Glutamatergic neuron (in vitro differentiated cells): ENCODE measurements around the gene SASH3. TPM values are rescaled to one million over a fixed set of nuclear protein-coding genes. Genes with fewer than 3 reads are reported as not detected.

Source experiments
- DNase-seq: peaks from one replicate; pipeline ENCODE4 v3.0.0; 2022
- H3K27ac Mint-ChIP-seq: one replicate; pipeline ENCODE4 v1.8.0; 2020; ENCODE audit warnings: mild to moderate bottlenecking, mixed read lengths, inconsistent platforms; ENCODE audit not compliant: unreplicated experiment
- H3K27me3 Mint-ChIP-seq: one replicate; pipeline ENCODE4 v1.8.0; 2020; ENCODE audit warnings: mild to moderate bottlenecking, moderate library complexity, mixed read lengths, inconsistent platforms; ENCODE audit not compliant: unreplicated experiment
- H3K36me3 Mint-ChIP-seq: one replicate; pipeline ENCODE4 v1.8.0; 2020; ENCODE audit warnings: mild to moderate bottlenecking, mixed read lengths, inconsistent platforms; ENCODE audit not compliant: unreplicated experiment
- H3K4me1 Mint-ChIP-seq: one replicate; pipeline ENCODE4 v1.8.0; 2020; ENCODE audit warnings: mild to moderate bottlenecking, low read depth, mixed read lengths, inconsistent platforms; ENCODE audit not compliant: unreplicated experiment
- H3K4me3 Mint-ChIP-seq: one replicate; pipeline ENCODE4 v1.8.0; 2020; ENCODE audit warnings: mild to moderate bottlenecking, mixed read lengths, inconsistent platforms; ENCODE audit not compliant: unreplicated experiment
- H3K9me3 Mint-ChIP-seq: one replicate; pipeline ENCODE4 v1.8.0; 2020; ENCODE audit warnings: mild to moderate bottlenecking, moderate library complexity, mixed read lengths, inconsistent platforms; ENCODE audit not compliant: unreplicated experiment
- total RNA-seq: library from RNA; stranded (reverse); fragmentation: NEBNext Ultra II Directional; extraction: Animal tissue kit (Norgen Biotek cat#: 25700); gene quantifications from one replicate; pipeline ENCODE4 v1.2.1, GENCODE V29; 2021; ENCODE audit not compliant: unreplicated experiment
- TF ChIP-seq, protein P1 (sequence below): fragments of 200-600 bp; sonication (generic); IDR thresholded peaks from one replicate; pipeline ENCODE4 v1.5.0; 2021; ENCODE audit not compliant: partially characterized antibody, unreplicated experiment

SASH3 gene
- total RNA-seq, 1 donor from 2014 or later = not detected

DNA sequence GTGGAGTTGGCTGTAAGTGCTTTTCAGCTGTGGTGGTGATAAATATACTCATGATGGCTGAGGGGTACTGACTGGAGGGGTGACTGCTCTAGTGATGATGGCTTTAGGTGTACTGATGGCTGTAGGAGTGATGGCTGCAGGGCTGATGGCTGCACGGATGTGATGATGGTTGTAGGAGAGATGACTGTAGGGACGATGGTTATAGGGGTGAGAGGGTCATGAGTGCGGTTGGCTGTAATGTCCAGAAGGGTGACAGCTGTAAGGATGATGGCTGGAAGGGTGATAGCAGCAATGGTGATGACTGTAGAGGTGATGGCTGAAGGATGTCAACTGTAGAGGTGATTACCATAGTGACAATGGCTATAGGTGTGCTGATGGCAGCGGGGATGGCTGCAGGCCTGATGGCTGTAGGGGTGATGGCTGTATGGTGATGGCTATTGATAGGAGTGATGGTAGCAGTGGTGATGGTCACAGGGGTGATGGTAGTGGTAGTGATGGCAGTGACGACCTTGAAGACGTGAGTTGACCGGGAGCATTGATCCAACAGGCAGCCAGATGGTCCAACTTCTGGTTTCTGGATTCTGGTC is 570 bp upstream of the SASH3 start:
- Mint-ChIP-seq H3K4me3 (no peak overlapping the region), H3K27ac (no peak overlapping the region), H3K4me1 (no peaks in the 10 kb centered on the region), H3K36me3 (no peaks in the 10 kb centered on the region), H3K9me3 (peaks cover 3% of the 10 kb centered on the region), H3K27me3 (peaks cover 3% of the 10 kb centered on the region)
- no peak for DNase-seq
- TF ChIP-seq, protein P1, sequence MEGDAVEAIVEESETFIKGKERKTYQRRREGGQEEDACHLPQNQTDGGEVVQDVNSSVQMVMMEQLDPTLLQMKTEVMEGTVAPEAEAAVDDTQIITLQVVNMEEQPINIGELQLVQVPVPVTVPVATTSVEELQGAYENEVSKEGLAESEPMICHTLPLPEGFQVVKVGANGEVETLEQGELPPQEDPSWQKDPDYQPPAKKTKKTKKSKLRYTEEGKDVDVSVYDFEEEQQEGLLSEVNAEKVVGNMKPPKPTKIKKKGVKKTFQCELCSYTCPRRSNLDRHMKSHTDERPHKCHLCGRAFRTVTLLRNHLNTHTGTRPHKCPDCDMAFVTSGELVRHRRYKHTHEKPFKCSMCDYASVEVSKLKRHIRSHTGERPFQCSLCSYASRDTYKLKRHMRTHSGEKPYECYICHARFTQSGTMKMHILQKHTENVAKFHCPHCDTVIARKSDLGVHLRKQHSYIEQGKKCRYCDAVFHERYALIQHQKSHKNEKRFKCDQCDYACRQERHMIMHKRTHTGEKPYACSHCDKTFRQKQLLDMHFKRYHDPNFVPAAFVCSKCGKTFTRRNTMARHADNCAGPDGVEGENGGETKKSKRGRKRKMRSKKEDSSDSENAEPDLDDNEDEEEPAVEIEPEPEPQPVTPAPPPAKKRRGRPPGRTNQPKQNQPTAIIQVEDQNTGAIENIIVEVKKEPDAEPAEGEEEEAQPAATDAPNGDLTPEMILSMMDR = no peak

GRCh38 chrX:129780441-129781105 is 824 bp downstream of the SASH3 start:
- no peak for DNase-seq
- Mint-ChIP-seq H3K36me3 (no peaks in the 10 kb centered on the region), H3K27me3 (peaks cover 3% of the 10 kb centered on the region), H3K4me3 (no peak overlapping the region), H3K9me3 (peaks cover 3% of the 10 kb centered on the region), H3K27ac (no peak overlapping the region), H3K4me1 (no peaks in the 10 kb centered on the region)
- TF ChIP-seq, protein P1 = no peak

DNA sequence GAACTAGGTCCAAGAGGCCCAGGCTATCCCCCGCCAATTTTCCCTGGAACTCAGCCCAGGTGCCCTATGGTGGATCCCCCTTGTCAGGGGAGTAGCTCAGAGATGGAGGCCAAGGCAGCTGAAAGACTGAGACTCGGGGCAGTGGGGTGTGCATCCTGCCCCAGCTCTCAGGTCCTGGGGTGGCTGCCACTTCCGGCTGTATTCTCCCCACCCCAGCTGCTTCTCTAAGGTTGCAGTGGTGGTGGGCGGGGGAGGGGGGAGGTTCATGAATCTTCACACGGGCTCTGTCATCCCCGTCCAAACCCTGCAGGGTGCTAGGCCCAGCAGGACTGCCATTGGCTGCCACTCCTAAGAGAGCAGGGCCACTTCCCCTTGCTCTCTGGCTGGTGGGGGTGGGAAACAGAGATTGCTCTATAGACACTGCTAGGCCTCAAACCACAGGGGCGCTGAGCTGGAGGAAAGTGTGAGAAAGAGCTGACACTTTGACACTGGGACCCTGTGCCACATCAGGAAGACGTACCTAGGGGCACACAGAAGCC is 1.5 kb downstream of the SASH3 start:
- Mint-ChIP-seq H3K27ac (no peak overlapping the region), H3K4me3 (no peak overlapping the region), H3K4me1 (no peaks in the 10 kb centered on the region), H3K27me3 (peaks cover 3% of the 10 kb centered on the region), H3K9me3 (peaks cover 3% of the 10 kb centered on the region), H3K36me3 (no peaks in the 10 kb centered on the region)
- TF ChIP-seq, protein P1 = no peak
- no peak for DNase-seq

DNA sequence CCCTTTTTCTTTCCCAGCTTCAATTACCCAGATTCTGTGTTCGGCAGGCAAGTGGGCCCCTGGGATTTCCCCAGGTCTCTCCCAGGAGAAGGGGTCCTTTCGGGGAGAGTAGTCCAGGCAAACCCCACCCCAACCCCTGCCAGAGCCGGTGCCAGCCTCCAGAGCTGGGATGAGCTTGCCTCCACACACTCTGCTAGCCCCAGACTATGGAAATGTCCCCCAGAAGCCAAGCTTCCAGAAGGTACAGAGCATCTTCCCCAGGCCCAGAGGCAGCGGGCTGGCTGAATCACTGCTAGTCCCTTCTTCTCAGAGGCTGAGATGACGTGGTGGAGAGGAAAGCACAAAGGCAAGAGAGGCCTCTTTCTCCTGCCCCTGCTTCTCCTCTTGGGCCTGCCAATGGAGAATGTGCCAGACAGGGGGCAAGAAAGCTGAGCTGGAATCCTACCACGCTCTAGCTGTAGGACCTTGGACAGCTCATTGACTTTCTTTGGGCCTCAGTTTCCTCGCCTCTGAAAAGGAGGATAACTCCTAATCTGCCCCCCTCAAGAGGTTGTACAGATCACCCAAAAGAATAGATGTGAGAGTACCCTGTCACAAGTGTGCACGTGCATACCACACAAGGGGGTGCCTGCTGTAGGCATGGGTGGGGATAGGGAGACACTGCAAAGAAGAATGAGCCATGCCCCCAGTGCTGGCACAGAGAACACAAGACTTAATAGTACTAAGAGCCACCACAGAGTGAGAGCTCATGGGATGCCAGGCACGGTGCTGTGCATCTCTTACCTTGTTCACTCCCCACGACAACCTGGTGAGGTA is 2.1 kb downstream of the SASH3 start:
- Mint-ChIP-seq H3K9me3 (peaks cover 3% of the 10 kb centered on the region), H3K4me1 (no peaks in the 10 kb centered on the region), H3K4me3 (no peak overlapping the region), H3K36me3 (no peaks in the 10 kb centered on the region), H3K27me3 (peaks cover 3% of the 10 kb centered on the region), H3K27ac (no peak overlapping the region)
- TF ChIP-seq, protein P1 = no peak
- DNase-seq = no peak
